T follicular helper cell (primary cell): Measurements from ENCODE around the gene SLC16A5.

ENCODE experiments used
- DNase-seq: peaks from one replicate; pipeline ENCODE4 v3.0.0-alpha.2; 2020; ENCODE audit warnings: low read depth

The SLC16A5 gene

GRCh38 chr17:75086496-75087181, 1.1 kb upstream of the SLC16A5 start:
- DNase-seq = no peak

GRCh38 chr17:75087182-75087557, 584 bp upstream of the SLC16A5 start:
- no peak for DNase-seq

- no peak for DNase-seq
Observed at GRCh38 chr17:75088465-75089417, 987 bp downstream of the SLC16A5 start.

GRCh38 chr17:75090871-75091854, 3.4 kb downstream of the SLC16A5 start:
- no peak for DNase-seq

GRCh38 chr17:75091855-75092327, 4.1 kb downstream of the SLC16A5 start:
- no peak for DNase-seq

- DNase-seq = no peak
Observed at GRCh38 chr17:75093548-75094158, 5.9 kb downstream of the SLC16A5 start.

- DNase-seq = no peak
Observed at GRCh38 chr17:75094871-75095399, 7.2 kb downstream of the SLC16A5 start.

- no peak for DNase-seq
Observed at GRCh38 chr17:75096082-75096625, 8.4 kb downstream of the SLC16A5 start.

- DNase-seq = no peak
Observed at GRCh38 chr17:75097865-75098264, 10.1 kb downstream of the SLC16A5 start.

- no peak for DNase-seq
Observed at GRCh38 chr17:75098861-75099260, 11.1 kb downstream of the SLC16A5 start.

- no peak for DNase-seq
Observed at GRCh38 chr17:75099881-75100595, 12.3 kb downstream of the SLC16A5 start.

- DNase-seq = no peak
Observed at GRCh38 chr17:75102385-75102821, 14.6 kb downstream of the SLC16A5 start.

- DNase-seq = no peak
Observed at GRCh38 chr17:75103601-75104554, 16.1 kb downstream of the SLC16A5 start.

- no peak for DNase-seq
Observed at GRCh38 chr17:75105126-75106080, 17.6 kb downstream of the SLC16A5 start.

GRCh38 chr17:75108193-75108592, 20.4 kb downstream of the SLC16A5 start:
- DNase-seq = no peak

GRCh38 chr17:75109046-75109406, 21.3 kb downstream of the SLC16A5 start:
- DNase-seq = no peak

GRCh38 chr17:75109407-75110233, 21.9 kb downstream of the SLC16A5 start, which contains the start of gene ARMC7:
Gene ARMC7 (plus strand): TSS chr17:75109969. CDS start chr17:75110289, 320 bp downstream.
- peak; percentile 84 for DNase-seq
